ENCODE data around the gene EPS15.

EPS15 gene

GRCh38 chr1:51381964-51382363 lies 137.1 kb downstream of the EPS15 start:
- TF ChIP-seq CTCF (IDR thresholded peaks at IDR 0.05; ENCODE audit: low read depth, low read length), result no peak
- no peak overlapping the region for H3K4me3 ChIP-seq (ENCODE audit: low read depth, low read length)

GRCh38 chr1:51380936-51381335 lies 138.1 kb downstream of the EPS15 start:
- no peak for TF ChIP-seq CTCF (IDR thresholded peaks at IDR 0.05; ENCODE audit: low read depth, low read length)
- no peak overlapping the region for H3K4me3 ChIP-seq (ENCODE audit: low read depth, low read length)

- TF ChIP-seq CTCF (IDR thresholded peaks at IDR 0.05; ENCODE audit: low read depth, low read length), result no peak
- no peak overlapping the region for H3K4me3 ChIP-seq (ENCODE audit: low read depth, low read length)
These were observed 140.2 kb downstream of the EPS15 start for GRCh38 chr1:51378871-51379270.

- H3K4me3 ChIP-seq (ENCODE audit: low read depth, low read length), result no peak overlapping the region
- TF ChIP-seq CTCF (IDR thresholded peaks at IDR 0.05; ENCODE audit: low read depth, low read length), result no peak
These were observed 145.2 kb downstream of the EPS15 start for GRCh38 chr1:51373898-51374297.

GRCh38 chr1:51372561-51372960 lies 146.5 kb downstream of the EPS15 start:
- no peak overlapping the region for H3K4me3 ChIP-seq (ENCODE audit: low read depth, low read length)
- no peak for TF ChIP-seq CTCF (IDR thresholded peaks at IDR 0.05; ENCODE audit: low read depth, low read length)

- no peak for TF ChIP-seq CTCF (IDR thresholded peaks at IDR 0.05; ENCODE audit: low read depth, low read length)
- no peak overlapping the region for H3K4me3 ChIP-seq (ENCODE audit: low read depth, low read length)
These were observed 149.9 kb downstream of the EPS15 start for GRCh38 chr1:51369171-51369570.

- H3K4me3 ChIP-seq (ENCODE audit: low read depth, low read length), result no peak overlapping the region
- TF ChIP-seq CTCF (IDR thresholded peaks at IDR 0.05; ENCODE audit: low read depth, low read length), result no peak
These were observed 153.3 kb downstream of the EPS15 start for GRCh38 chr1:51365774-51366173.
